GM10266 (cell line): ENCODE results near the gene FHOD1.

Experiments
- DNase-seq: peaks from one replicate; pipeline ENCODE4 v3.0.0; 2012; ENCODE audit errors: extremely low spot score
- CTCF ChIP-seq: IDR thresholded peaks from 2 replicates; pipeline ENCODE4 v1.5.1; 2012; ENCODE audit warnings: mild to moderate bottlenecking, low read depth; ENCODE audit not compliant: control insufficient read depth, insufficient read depth; ENCODE audit errors: missing control alignments

The FHOD1 gene

GRCh38 chr16:67183284-67183626, 64.0 kb downstream of the FHOD1 start:
- DNase-seq = no peak
- no peak for TF ChIP-seq CTCF

- no peak for TF ChIP-seq CTCF
- DNase-seq = no peak
Measured at GRCh38 chr16:67182288-67182687, 65.0 kb downstream of the FHOD1 start.

- DNase-seq = no peak
Measured at GRCh38 chr16:67181346-67181745, 65.9 kb downstream of the FHOD1 start.

GRCh38 chr16:67180166-67180565, 67.1 kb downstream of the FHOD1 start:
- DNase-seq = no peak
- no peak for TF ChIP-seq CTCF

More at GRCh38 chr16:67181346-67181745, 65.9 kb downstream of the FHOD1 start:
- no peak for TF ChIP-seq CTCF

GRCh38 chr16:67179421-67180080, 67.7 kb downstream of the FHOD1 start:
- TF ChIP-seq CTCF = peak; percentile 30

More at GRCh38 chr16:67179421-67180080, 67.7 kb downstream of the FHOD1 start:
- DNase-seq = no peak
